CD8-positive, alpha-beta memory T cell (primary cell): ENCODE results near the gene RAX2. TPM values are rescaled to one million over a fixed set of nuclear protein-coding genes. Genes with fewer than 3 reads are reported as not detected.

ENCODE experiments used
- CTCF ChIA-PET: fragments of 350-600 bp; sonication (Branson Sonifier 250); formaldehyde crosslinking; loops from one replicate; lab custom pipeline; 2021; ENCODE audit warnings: antibody characterized with exemption; lab: Charles Lee
- POLR2A ChIA-PET: fragments of 350-600 bp; sonication (Branson Sonifier 250); formaldehyde crosslinking; loops from one replicate; lab custom pipeline; 2021; ENCODE audit warnings: antibody characterized with exemption; lab: Charles Lee
- DNase-seq, 5 donors: peaks; one replicate each; pipeline versions ENCODE4 v3.0.0 to v3.0.0-alpha.2; 2020 to 2022; ENCODE audit warnings: mixed read lengths in 1 of 5
- H3K27ac ChIP-seq: one replicate; pipeline ENCODE4 v1.7.0; 2013; ENCODE audit warnings: low read depth, mild to moderate bottlenecking, low read length, moderate library complexity
- H3K27me3 ChIP-seq: 2 replicates; pipeline ENCODE4 v1.7.0; 2013; ENCODE audit warnings: low read length, mild to moderate bottlenecking; ENCODE audit not compliant: insufficient read depth, poor library complexity, severe bottlenecking
- H3K36me3 ChIP-seq: 2 replicates; pipeline ENCODE4 v1.7.0; 2013; ENCODE audit warnings: mild to moderate bottlenecking, low read length, moderate library complexity; ENCODE audit not compliant: insufficient read depth
- H3K4me1 ChIP-seq: 2 replicates; pipeline ENCODE4 v1.7.0; 2013; ENCODE audit warnings: mild to moderate bottlenecking, low read length, moderate library complexity; ENCODE audit not compliant: insufficient read depth
- H3K4me3 ChIP-seq: 2 replicates; pipeline ENCODE4 v1.7.0; 2013; ENCODE audit warnings: mild to moderate bottlenecking, low read length
- H3K9me3 ChIP-seq: 2 replicates; pipeline ENCODE4 v1.7.0; 2013; ENCODE audit warnings: mild to moderate bottlenecking, low read length
- H3K27ac Mint-ChIP-seq, 8 donors: one replicate each; pipeline ENCODE4 v1.8.0; 2020 to 2021; ENCODE audit warnings: mixed read lengths in 8 of 8, mild to moderate bottlenecking in 6 of 8, inconsistent platforms in 3 of 8, moderate library complexity in 3 of 8
- H3K27me3 Mint-ChIP-seq, 2 donors: one replicate each; pipeline ENCODE4 v1.8.0; 2020 to 2021; ENCODE audit warnings: mixed read lengths in 2 of 2, mild to moderate bottlenecking in 1 of 2, moderate library complexity in 1 of 2
- H3K36me3 Mint-ChIP-seq, 3 donors: one replicate each; pipeline ENCODE4 v1.8.0; 2020 to 2021; ENCODE audit warnings: mixed read lengths in 3 of 3, inconsistent platforms in 1 of 3, mild to moderate bottlenecking in 1 of 3
- H3K4me1 Mint-ChIP-seq, 3 donors: one replicate each; pipeline ENCODE4 v1.8.0; 2020 to 2021; ENCODE audit warnings: mixed read lengths in 3 of 3, inconsistent platforms in 1 of 3, mild to moderate bottlenecking in 1 of 3
- H3K4me3 Mint-ChIP-seq, 7 donors: one replicate each; pipeline ENCODE4 v1.8.0; 2020 to 2021; ENCODE audit warnings: mixed read lengths in 7 of 7, mild to moderate bottlenecking in 6 of 7, moderate library complexity in 4 of 7, inconsistent platforms in 2 of 7
- H3K9me3 Mint-ChIP-seq, 5 donors: one replicate each; pipeline ENCODE4 v1.8.0; 2020 to 2022; ENCODE audit warnings: mixed read lengths in 5 of 5, mild to moderate bottlenecking in 3 of 5, moderate library complexity in 2 of 5, inconsistent platforms in 1 of 5
- polyA plus RNA-seq: library from polyadenylated mRNA; unstranded; fragments of 300-500 nt; fragmentation: Illumina TruSeq; gene quantifications from one replicate; pipeline ENCODE4 v1.2.3, GENCODE V29; 2021
- total RNA-seq, 2 experiments: library from RNA; stranded (reverse); gene quantifications; one replicate each; pipeline ENCODE4 v1.2.3, GENCODE V29; 2021

RAX2 gene
- total and polyA plus RNA-seq, 3 experiments from 2014 or later = not detected

DNA sequence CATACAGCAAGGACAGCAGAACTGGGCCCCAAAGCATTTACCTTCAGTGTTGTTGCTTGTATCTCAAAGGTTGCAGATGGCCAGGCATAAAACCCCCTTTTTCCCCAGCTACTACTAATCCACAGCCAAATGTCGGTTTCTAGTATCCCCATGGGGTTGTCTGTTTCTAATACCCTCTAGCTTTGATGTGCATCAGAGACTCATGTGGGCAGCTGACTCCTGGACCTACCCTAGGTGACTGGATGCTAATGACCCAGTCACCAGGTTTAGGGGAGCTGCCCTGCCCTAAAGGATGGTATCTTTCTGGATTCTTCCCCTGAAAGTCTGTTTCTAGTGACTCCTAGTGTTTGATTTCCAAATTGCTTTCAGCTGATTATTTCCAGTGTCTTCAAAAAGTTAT is 39.9 kb downstream of the RAX2 start:
- H3K36me3 Mint-ChIP-seq = peaks cover 1 to 15% (median 3%) of the 10 kb centered on the region in 3 donors
- H3K27ac ChIP-seq = no peak overlapping the region
- H3K27ac Mint-ChIP-seq = peak overlapping the region in 1 of 8 donors; percentile 84
- H3K4me3 ChIP-seq = no peak overlapping the region
- POLR2A ChIA-PET = no interaction called here
- H3K27me3 ChIP-seq = no peaks in the 10 kb centered on the region
- H3K4me1 Mint-ChIP-seq = no peaks in the 10 kb centered on the region
- H3K9me3 ChIP-seq = no peaks in the 10 kb centered on the region
- no peak overlapping the region for H3K4me3 Mint-ChIP-seq
- H3K36me3 ChIP-seq = no peaks in the 10 kb centered on the region
- H3K4me1 ChIP-seq = no peaks in the 10 kb centered on the region
- no peaks in the 10 kb centered on the region for H3K27me3 Mint-ChIP-seq
- H3K9me3 Mint-ChIP-seq = no peaks in the 10 kb centered on the region
- no peak for DNase-seq
- CTCF ChIA-PET = interaction anchor here (1.0 to 1.1 kb wide), 2 partner anchors 14 to 22 kb away, joined by 3 read pairs; no protein-coding TSS in a partner anchor

DNA sequence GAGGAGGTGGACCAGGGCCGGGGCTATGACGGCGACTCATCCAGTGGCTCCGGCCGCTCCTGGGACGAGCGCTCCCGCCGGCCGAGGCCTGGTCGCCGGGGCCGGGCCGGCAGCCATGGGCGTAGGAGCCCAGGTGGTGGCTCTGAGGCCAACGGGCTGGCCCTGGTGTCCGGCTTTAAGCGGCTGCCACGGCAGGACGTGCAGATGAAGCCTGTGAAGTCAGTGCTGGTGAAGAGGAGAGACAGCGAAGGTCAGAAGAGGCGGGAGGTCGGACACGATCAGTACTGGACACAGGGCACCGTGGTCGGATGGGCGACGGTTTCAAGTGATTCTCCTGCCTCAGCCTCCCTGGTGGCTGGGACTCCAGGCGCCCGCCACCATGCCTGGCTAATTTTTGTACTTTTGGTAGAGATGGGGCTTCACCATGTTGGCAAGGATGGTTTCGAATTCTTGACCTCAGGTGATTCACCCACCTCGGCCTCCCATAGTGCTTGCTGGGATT is 41.5 kb downstream of the RAX2 start:
- no peaks in the 10 kb centered on the region for H3K27me3 ChIP-seq
- no peak overlapping the region for H3K27ac ChIP-seq
- Mint-ChIP-seq H3K4me1 (no peaks in the 10 kb centered on the region), H3K27ac (no peak overlapping the region), H3K9me3 (no peaks in the 10 kb centered on the region), H3K36me3 (peaks cover 0 to 10% (median 0%) of the 10 kb centered on the region in 3 donors), H3K27me3 (no peaks in the 10 kb centered on the region), H3K4me3 (no peak overlapping the region)
- H3K36me3 ChIP-seq = no peaks in the 10 kb centered on the region
- no peaks in the 10 kb centered on the region for H3K9me3 ChIP-seq
- ChIA-PET POLR2A (interaction anchor here (0.6 kb wide), 1 partner anchor 292 kb away, joined by 7 read pairs; no protein-coding TSS in a partner anchor), CTCF (no interaction called here)
- H3K4me1 ChIP-seq = no peaks in the 10 kb centered on the region
- DNase-seq = no peak
- no peak overlapping the region for H3K4me3 ChIP-seq

DNA sequence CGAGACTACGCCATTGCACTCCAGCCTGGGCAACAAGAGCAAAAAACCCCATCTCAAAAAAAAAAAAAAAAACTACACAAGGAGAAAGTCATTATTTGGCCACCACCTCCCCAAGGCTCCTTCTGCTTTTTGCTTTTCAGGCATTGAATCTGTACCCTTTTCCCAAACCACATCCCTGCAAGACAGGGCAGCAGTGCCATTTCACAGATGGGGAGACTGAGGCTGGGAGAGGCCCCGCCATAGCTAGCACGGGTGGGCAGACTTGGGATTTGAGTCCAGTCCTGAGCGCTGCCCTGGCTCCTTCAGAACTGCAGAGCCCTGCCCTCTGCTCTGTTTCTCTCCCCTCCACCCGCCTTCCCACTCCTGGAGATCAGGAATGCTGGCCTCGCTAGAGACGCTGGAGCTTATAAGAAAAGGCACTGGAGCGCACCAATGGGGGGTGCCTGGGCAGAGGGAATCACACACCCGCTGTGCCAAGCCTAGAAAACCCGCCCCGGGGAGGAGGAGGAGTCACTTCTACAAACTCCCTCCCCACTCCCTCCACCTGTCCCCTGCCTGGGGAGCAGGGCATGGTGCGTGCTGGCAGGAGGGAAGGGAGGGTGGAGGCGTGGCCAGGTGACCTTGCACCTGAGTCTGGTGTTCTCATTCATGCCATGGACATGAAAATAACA is 46.3 kb downstream of the RAX2 start:
- Histone ChIP-seq H3K9me3 (no peaks in the 10 kb centered on the region), H3K27me3 (no peaks in the 10 kb centered on the region), H3K4me3 (no peak overlapping the region), H3K4me1 (peaks cover 11% of the 10 kb centered on the region), H3K27ac (no peak overlapping the region), H3K36me3 (no peaks in the 10 kb centered on the region)
- H3K27me3 Mint-ChIP-seq = peaks cover 4 to 9% of the 10 kb centered on the region in 2 donors
- H3K4me3 Mint-ChIP-seq = no peak overlapping the region
- POLR2A ChIA-PET = no interaction called here
- H3K27ac Mint-ChIP-seq = no peak overlapping the region
- H3K9me3 Mint-ChIP-seq = no peaks in the 10 kb centered on the region
- CTCF ChIA-PET = interaction anchor here (1.4 kb wide), 1 partner anchor 13 kb away, joined by 3 read pairs; no protein-coding TSS in a partner anchor
- DNase-seq = no peak
- H3K36me3 Mint-ChIP-seq = peaks cover 0 to 2% (median 0%) of the 10 kb centered on the region in 3 donors
- H3K4me1 Mint-ChIP-seq = peaks cover 6 to 22% (median 9%) of the 10 kb centered on the region in 3 donors

DNA sequence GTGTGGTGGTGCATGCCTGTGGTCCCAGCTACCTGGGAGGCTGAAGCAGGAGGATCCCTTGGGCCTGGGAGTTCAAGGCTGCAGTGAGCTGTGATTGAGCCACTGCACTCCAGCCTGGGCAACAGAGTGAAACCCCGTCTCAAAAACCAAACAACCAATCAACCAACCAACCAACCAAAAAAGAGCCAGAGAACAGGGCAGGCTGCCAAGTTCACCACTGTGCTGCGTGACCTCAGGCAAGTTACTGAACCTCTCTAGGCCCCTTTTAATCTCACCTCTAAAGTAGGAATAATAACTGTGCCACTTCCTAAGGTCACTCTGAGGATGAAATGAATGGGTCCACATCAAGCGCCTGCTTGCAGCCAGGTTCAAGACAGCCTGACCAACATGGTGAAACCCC is 46.9 kb downstream of the RAX2 start:
- Histone ChIP-seq H3K27ac (no peak overlapping the region), H3K4me1 (peaks cover 16% of the 10 kb centered on the region), H3K27me3 (peaks cover 2% of the 10 kb centered on the region), H3K4me3 (no peak overlapping the region), H3K36me3 (no peaks in the 10 kb centered on the region), H3K9me3 (no peaks in the 10 kb centered on the region)
- H3K36me3 Mint-ChIP-seq = peaks cover 0 to 2% (median 0%) of the 10 kb centered on the region in 3 donors
- ChIA-PET POLR2A (no interaction called here), CTCF (interaction anchor here (1.4 kb wide), 1 partner anchor 12 kb away, joined by 3 read pairs; no protein-coding TSS in a partner anchor)
- H3K4me1 Mint-ChIP-seq = peaks cover 6 to 22% (median 9%) of the 10 kb centered on the region in 3 donors
- H3K9me3 Mint-ChIP-seq = no peaks in the 10 kb centered on the region
- DNase-seq = no peak
- H3K27me3 Mint-ChIP-seq = peaks cover 4 to 13% of the 10 kb centered on the region in 2 donors
- no peak overlapping the region for H3K4me3 Mint-ChIP-seq
- peak overlapping the region in 3 of 8 donors; percentile 23 to 80 (median 47) for H3K27ac Mint-ChIP-seq

DNA sequence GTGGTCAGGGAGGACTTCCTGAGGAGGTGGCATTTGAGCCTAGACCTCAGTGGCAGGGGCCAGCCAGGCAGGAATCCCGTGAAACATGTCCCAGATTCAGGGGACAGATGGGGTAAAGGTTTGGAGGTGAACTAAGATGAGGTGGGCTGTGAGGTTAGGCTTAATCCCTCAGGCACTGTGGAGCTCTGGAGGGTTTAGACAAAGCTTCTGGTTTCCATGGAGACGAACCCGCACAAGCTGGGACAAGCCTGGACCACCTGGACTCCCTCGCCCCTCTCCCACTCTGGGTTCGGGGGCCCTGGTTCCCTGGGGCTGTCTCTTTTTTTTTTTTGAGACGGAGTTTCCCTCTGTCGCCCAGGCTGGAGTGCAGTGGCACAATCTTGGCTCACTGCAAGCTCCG is 48.1 kb downstream of the RAX2 start:
- peaks cover 16% of the 10 kb centered on the region for H3K4me1 ChIP-seq
- Mint-ChIP-seq H3K4me1 (peaks cover 9 to 22% (median 13%) of the 10 kb centered on the region in 3 donors), H3K4me3 (no peak overlapping the region), H3K27ac (no peak overlapping the region), H3K9me3 (no peaks in the 10 kb centered on the region), H3K36me3 (no peaks in the 10 kb centered on the region), H3K27me3 (peaks cover 7 to 20% of the 10 kb centered on the region in 2 donors)
- no peak overlapping the region for H3K4me3 ChIP-seq
- peaks cover 5% of the 10 kb centered on the region for H3K27me3 ChIP-seq
- ChIA-PET POLR2A (interaction anchor here (0.6 kb wide), 1 partner anchor 299 kb away, joined by 3 read pairs; no protein-coding TSS in a partner anchor), CTCF (no interaction called here)
- DNase-seq = no peak
- H3K36me3 ChIP-seq = no peaks in the 10 kb centered on the region
- no peak overlapping the region for H3K27ac ChIP-seq
- H3K9me3 ChIP-seq = no peaks in the 10 kb centered on the region

DNA sequence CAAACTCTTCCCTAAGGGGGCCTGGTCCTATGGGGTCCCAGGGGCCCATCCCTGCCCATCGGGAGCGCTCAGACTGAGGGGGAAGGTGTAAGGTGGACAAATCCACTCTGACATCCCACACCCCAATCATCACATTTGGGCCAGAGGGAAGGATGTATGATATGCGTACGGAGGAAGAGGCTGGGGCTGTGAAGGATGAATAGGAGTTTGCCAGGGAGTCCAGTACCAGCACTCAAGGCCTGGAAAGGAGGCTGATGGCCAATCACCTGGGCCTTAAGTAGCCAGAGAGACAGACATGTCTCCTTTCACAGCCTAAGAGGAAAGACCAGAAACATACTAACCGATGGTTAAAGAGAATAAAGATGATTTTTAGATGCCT is 48.9 kb downstream of the RAX2 start:
- no peak overlapping the region for H3K27ac ChIP-seq
- H3K4me1 ChIP-seq = peaks cover 16% of the 10 kb centered on the region
- no peak for DNase-seq
- no peak overlapping the region for H3K4me3 ChIP-seq
- H3K9me3 Mint-ChIP-seq = no peaks in the 10 kb centered on the region
- peak overlapping the region in 4 of 8 donors; percentile 7 to 90 (median 60) for H3K27ac Mint-ChIP-seq
- H3K27me3 ChIP-seq = peaks cover 5% of the 10 kb centered on the region
- CTCF ChIA-PET = no interaction called here
- H3K4me1 Mint-ChIP-seq = peaks cover 9 to 22% (median 13%) of the 10 kb centered on the region in 3 donors
- H3K9me3 ChIP-seq = no peaks in the 10 kb centered on the region
- H3K27me3 Mint-ChIP-seq = peaks cover 7 to 20% of the 10 kb centered on the region in 2 donors
- POLR2A ChIA-PET = no interaction called here
- H3K4me3 Mint-ChIP-seq = peak overlapping the region in 5 of 7 donors; percentile 2 to 61 (median 43)
- H3K36me3 ChIP-seq = no peaks in the 10 kb centered on the region
- H3K36me3 Mint-ChIP-seq = no peaks in the 10 kb centered on the region

DNA sequence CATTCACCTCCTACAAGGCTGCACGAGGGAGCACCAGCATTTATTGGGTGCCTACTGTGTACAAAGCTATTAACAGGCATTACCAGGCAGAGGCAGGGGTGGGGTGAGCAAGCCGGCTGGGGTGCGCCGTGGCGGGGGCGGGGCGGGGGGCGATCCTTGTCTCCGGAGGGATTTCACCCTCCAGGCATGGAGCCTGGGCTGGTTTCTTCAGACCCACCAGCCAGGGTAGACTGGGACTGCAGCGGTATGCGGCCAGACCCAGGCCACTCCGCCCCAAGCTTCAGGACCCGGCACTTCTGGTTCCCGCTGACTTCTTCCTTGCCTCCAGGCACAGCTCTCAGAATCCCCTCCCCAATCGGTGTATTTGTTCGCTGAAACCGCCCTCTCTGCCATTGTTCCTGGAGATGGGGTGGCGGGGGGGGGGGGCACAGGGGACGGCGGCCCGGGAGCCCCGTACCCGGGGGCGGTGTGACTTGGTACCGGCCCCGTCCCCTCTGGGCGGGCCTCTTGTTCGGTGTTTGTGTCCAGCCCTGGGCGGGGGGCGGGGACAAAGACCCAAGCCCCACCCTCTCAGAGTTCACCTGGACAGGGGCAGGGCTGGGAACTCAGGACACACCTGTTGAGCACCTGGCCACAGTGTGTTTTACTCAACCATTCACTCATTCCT is 49.5 kb downstream of the RAX2 start:
- Mint-ChIP-seq H3K9me3 (no peaks in the 10 kb centered on the region), H3K36me3 (no peaks in the 10 kb centered on the region), H3K27me3 (peaks cover 7 to 20% of the 10 kb centered on the region in 2 donors), H3K4me1 (peaks cover 9 to 22% (median 13%) of the 10 kb centered on the region in 3 donors), H3K4me3 (peak overlapping the region; percentile 72 to 91 (median 81)), H3K27ac (peak overlapping the region in 5 of 8 donors; percentile 7 to 92 (median 47))
- DNase-seq = no peak
- Histone ChIP-seq H3K9me3 (no peaks in the 10 kb centered on the region), H3K36me3 (no peaks in the 10 kb centered on the region), H3K4me3 (peak overlapping the region; percentile 42), H3K27ac (no peak overlapping the region), H3K27me3 (peaks cover 5% of the 10 kb centered on the region), H3K4me1 (peaks cover 16% of the 10 kb centered on the region)
- ChIA-PET CTCF (interaction anchor here (0.9 to 1.9 kb wide), 3 partner anchors 35 to 99 kb away, joined by 4 to 8 read pairs (median 4); partner anchors contain the start of gene MRPL54), POLR2A (interaction anchor here (1.1 kb wide), 1 partner anchor 90 kb away, joined by 3 read pairs; no protein-coding TSS in a partner anchor)
